ENCODE measurements around the gene ATF6.
A peak's percentile ranks its signal among the peaks of the same experiment; 100 is the strongest.
"Not testable (repeated sequence)": the region's sequence is repeated elsewhere in the genome, so short reads cannot be mapped to it uniquely, and the experiment has no call there.

Gene ATF6

DNA sequence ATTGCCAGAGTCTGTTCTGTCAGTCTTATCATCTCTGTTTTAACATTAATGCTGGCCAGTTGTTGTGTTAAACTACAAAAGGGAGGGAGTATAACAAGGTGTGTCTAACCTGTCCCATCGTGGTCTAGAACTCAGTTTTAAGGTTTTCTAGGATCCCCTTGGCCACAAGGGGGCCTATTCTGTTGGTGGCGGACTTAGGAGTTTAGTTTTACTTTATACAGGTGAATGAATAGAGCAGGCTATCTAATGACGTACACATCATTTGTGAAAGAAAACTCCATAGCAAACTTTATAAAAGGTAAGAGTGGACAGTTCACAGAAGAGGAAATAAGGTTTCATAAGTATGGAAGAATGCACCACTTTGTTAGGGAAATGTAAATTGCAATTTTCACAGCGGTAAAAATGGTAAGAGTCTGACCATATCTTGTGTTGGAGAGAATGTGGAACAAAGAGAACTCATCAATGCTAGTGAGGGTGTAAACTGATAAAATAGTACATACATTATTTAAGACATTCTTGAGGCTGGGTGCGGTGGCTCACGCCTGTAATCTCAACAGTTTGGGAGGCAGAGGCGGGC, 2.5 kb upstream of the ATF6 start:
- peaks cover 33% of the 10 kb centered on the region for H3K4me1 Mint-ChIP-seq
- H3K36me3 Mint-ChIP-seq = peaks cover 4% of the 10 kb centered on the region
- H3K27me3 Mint-ChIP-seq = no peaks in the 10 kb centered on the region
- peak overlapping the region; percentile 76 for H3K27ac Mint-ChIP-seq
- H3K4me3 Mint-ChIP-seq = peak overlapping the region; percentile 73
- H3K9me3 Mint-ChIP-seq = no peaks in the 10 kb centered on the region

DNA sequence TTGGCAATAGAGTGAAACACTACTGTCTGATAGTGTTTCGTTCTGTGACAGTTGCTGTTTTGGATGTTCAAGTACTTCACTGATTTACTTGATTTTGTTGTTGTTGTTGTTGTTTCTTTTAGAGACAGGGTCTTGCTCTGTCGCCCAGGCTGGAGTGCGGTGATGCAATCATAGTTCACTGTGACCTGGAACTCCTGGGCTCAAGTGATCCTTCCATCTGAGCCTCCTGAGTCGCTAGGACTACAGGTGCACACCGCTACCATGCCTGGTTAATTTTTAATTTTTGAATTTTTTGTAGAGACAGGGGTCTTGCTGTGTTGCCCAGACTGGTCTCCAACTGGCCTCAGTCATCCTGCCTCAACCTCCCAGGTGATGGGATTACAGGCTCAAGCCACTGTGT, 2.3 kb downstream of the ATF6 start:
- no peaks in the 10 kb centered on the region for H3K9me3 Mint-ChIP-seq
- H3K27ac Mint-ChIP-seq = no peak overlapping the region
- H3K4me3 Mint-ChIP-seq = peak overlapping the region; percentile 98
- H3K27me3 Mint-ChIP-seq = no peaks in the 10 kb centered on the region
- peaks cover 51% of the 10 kb centered on the region for H3K4me1 Mint-ChIP-seq
- H3K36me3 Mint-ChIP-seq = peaks cover 2% of the 10 kb centered on the region

DNA sequence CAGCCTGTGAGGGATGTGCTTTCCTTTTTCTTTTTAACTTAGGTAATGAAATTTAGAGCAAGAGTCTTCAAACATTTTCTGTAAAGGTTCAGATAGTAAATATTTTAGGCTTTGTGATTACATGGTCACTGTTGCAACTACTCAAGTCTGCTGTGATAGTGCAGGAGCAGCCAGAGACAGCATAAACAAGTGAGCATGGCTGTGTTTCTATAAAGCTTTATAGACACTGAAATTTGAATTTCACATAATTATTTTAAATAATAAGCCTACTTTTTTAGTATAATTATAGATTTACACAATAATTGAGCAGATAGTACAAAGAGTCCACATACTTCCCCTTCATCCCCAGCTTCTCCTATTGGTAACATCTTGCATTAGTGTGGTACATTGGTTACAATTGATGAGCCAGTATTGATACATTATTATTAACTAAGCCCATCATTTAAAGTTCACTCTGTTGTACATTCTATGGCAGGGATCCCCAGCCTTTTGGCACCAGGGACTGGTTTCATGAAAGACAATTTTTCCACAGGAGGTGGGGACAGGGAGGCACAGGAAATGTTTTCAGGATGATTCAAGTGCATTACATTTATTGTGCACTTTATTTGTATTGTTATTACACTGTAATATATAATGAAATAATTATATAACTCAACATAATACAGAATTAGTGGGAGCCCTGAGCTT, 3.0 kb downstream of the ATF6 start:
- H3K4me1 Mint-ChIP-seq = peaks cover 44% of the 10 kb centered on the region
- peak overlapping the region; percentile 63 for H3K4me3 Mint-ChIP-seq
- H3K27ac Mint-ChIP-seq = no peak overlapping the region
- no peaks in the 10 kb centered on the region for H3K9me3 Mint-ChIP-seq
- peaks cover 2% of the 10 kb centered on the region for H3K36me3 Mint-ChIP-seq
- no peaks in the 10 kb centered on the region for H3K27me3 Mint-ChIP-seq

DNA sequence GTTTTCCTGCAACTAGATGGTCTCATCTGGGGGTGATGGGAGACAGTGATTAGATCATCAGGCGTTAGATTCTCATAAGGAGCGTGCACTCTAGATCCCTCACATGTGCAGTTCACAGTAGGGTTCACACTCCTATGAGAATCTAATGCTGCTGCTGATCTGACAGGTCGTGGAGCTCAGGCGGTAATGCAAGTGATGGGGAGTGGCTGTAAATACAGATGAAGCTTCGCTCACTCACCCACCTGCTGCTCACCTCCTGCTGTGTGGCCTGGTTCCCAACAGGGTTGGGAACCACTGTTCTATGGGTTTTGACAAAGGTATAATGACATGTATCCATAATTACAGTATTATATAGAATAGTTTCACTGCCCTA, 3.5 kb downstream of the ATF6 start:
- Mint-ChIP-seq H3K4me1 (peaks cover 44% of the 10 kb centered on the region), H3K4me3 (peak overlapping the region; percentile 31)
- H3K27ac Mint-ChIP-seq, H3K36me3 Mint-ChIP-seq, H3K27me3 Mint-ChIP-seq, H3K9me3 Mint-ChIP-seq: not testable (repeated sequence)

DNA sequence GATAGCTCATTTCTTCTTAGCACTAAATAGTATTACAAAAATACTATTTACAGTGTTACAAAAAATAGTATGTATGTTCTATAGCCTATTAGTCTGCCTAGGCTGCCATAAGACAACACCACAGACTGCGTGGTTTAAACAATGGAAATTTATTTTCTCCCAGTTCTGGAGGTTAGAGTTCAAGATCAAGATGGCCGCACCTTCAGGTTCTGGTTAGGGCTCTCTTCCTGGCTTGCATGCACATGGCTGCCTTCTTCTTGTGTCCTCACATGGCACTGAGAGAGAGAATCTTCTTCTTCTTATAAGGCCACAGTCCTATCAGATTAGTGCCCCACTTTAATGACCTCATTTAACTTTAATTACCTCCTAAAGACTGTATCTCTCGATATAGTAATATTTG, 4.1 kb downstream of the ATF6 start:
- Mint-ChIP-seq H3K9me3 (no peaks in the 10 kb centered on the region), H3K27ac (no peak overlapping the region)

DNA sequence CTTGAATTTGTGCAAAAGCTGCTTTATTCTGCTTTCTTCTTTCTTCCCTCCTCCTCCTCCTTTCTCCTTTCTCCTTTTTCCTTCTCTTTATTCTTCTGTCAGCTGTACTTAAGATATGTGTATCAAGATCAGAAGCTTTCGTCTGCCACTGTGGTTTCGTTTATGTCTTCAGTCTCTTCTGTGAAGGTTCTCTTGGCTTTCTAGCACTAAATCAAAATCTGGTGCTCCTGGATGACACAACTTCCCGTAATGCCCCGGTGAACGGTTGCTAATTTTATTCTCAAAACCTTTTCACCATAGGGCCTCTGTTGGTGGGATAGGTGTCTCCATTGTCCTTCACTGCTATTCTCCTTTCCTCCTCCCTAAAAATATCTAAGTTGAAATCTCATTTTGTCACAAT, 5.0 kb downstream of the ATF6 start:
- Mint-ChIP-seq H3K36me3 (peaks cover 2% of the 10 kb centered on the region), H3K4me1 (peaks cover 43% of the 10 kb centered on the region), H3K27me3 (no peaks in the 10 kb centered on the region), H3K4me3 (no peak overlapping the region), H3K9me3 (no peaks in the 10 kb centered on the region), H3K27ac (no peak overlapping the region)

More for the DNA sequence above, 4.1 kb downstream of the ATF6 start:
- Mint-ChIP-seq H3K4me1 (peaks cover 44% of the 10 kb centered on the region), H3K36me3 (peaks cover 2% of the 10 kb centered on the region), H3K27me3 (no peaks in the 10 kb centered on the region), H3K4me3 (peak overlapping the region; percentile 31)

DNA sequence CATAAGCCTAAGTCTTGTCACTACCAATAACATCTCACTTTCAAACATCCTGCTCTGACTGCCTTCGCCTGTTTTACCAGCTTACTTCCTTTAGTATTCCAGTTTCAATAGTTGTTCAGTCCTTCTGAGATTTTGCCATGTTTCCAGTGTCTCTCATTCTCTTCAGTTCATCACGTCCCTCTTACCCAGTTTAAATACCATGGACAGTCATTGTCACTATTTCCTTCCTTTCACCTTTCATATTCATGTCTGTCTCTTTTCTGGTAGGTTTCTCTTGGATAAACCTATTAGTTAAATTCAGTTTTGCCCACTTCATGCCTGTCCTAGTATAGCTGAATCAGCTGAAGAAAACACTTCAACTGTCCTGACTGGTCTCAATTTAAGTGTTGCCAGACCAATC, 5.9 kb downstream of the ATF6 start:
- Mint-ChIP-seq H3K36me3 (peaks cover 2% of the 10 kb centered on the region), H3K4me1 (peaks cover 35% of the 10 kb centered on the region), H3K27ac (no peak overlapping the region), H3K4me3 (no peak overlapping the region), H3K27me3 (no peaks in the 10 kb centered on the region), H3K9me3 (no peaks in the 10 kb centered on the region)

DNA sequence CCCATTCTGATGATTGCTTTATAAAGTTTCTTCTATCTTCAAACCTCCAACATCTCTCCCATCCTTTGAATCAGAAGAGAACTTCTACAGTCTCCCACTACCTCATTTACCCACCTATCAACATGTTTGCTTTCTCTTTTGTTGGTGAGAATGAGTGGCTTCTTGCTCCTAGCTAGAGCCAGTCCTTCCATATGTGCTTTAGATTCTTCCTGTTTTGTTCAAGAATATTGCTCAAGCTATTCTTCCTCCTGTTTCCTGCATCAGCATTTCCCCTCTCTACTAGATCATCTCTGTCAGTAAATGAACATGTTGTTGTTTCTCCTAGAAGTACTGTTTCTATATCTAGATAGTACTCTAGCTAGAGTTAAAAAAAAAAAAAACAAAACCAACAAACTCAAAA, 6.3 kb downstream of the ATF6 start:
- H3K36me3 Mint-ChIP-seq = peaks cover 2% of the 10 kb centered on the region
- H3K4me3 Mint-ChIP-seq = no peak overlapping the region
- H3K9me3 Mint-ChIP-seq = no peaks in the 10 kb centered on the region
- peaks cover 30% of the 10 kb centered on the region for H3K4me1 Mint-ChIP-seq
- no peaks in the 10 kb centered on the region for H3K27me3 Mint-ChIP-seq
- no peak overlapping the region for H3K27ac Mint-ChIP-seq

DNA sequence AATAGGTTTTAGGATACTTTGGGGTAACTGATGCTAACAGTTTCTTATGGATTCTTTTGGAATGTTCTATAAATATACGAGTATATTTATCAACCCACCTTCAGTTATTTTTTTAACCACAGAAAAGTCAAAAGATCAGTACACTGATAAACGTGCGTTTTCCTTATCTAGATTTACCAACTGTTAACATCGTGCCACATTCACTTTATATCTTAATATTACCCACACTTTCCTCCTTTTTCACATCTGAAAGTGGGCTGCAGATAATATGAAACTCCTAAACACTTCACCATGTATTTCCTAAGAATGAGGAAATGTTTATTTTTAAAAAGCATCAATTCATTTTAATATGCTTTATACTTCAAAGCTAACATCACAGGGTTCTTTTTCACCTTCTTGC, 7.7 kb downstream of the ATF6 start:
- no peaks in the 10 kb centered on the region for H3K27me3 Mint-ChIP-seq
- peaks cover 3% of the 10 kb centered on the region for H3K36me3 Mint-ChIP-seq
- peak overlapping the region; percentile 5 for H3K4me3 Mint-ChIP-seq
- H3K9me3 Mint-ChIP-seq = no peaks in the 10 kb centered on the region
- H3K27ac Mint-ChIP-seq = peak overlapping the region; percentile 11
- H3K4me1 Mint-ChIP-seq = peaks cover 22% of the 10 kb centered on the region

DNA sequence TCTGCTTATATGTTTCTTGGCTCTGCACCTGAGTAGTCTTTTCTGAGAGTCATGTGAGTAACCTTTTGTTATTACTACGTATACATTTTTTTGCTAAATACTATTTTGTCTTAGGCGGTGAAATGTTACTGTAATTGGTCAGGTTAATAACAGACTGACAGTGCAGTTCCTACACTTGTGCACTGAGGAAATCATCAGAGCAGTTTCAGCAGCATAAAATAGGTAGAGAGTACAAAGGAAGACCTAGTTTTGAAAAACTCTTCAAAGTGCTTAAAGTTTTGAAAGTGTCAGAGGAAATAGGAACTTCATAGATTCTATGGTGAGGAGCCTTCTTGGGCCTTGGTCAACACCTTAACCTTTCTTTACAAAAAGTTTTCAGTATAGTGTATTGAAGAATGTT, 11.1 kb downstream of the ATF6 start:
- H3K9me3 Mint-ChIP-seq = no peaks in the 10 kb centered on the region
- H3K36me3 Mint-ChIP-seq = peaks cover 4% of the 10 kb centered on the region
- H3K27ac Mint-ChIP-seq = no peak overlapping the region
- H3K4me1 Mint-ChIP-seq = peaks cover 12% of the 10 kb centered on the region
- no peaks in the 10 kb centered on the region for H3K27me3 Mint-ChIP-seq
- H3K4me3 Mint-ChIP-seq = no peak overlapping the region

DNA sequence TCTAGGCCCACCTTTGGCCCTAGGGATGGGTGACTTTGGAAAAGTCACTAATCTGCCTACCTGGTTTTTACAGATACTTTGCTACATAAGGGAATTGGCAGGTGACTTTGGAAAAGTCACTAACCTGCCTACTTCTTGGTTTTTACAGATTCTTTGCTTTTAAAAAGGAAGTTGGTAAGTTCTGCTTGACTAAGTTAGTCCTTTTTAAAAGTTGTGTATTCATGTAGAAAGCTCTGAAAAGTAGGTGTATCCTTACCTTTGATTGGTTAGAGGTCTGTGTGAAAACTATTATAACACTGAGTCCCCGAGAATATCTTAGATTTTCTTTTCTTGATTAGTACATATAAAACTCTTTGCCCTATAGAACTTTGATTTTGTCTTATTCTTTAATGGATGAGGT, 12.4 kb downstream of the ATF6 start:
- Mint-ChIP-seq H3K27me3 (no peaks in the 10 kb centered on the region), H3K4me1 (peaks cover 12% of the 10 kb centered on the region), H3K27ac (no peak overlapping the region), H3K4me3 (no peak overlapping the region), H3K36me3 (peaks cover 7% of the 10 kb centered on the region), H3K9me3 (no peaks in the 10 kb centered on the region)

DNA sequence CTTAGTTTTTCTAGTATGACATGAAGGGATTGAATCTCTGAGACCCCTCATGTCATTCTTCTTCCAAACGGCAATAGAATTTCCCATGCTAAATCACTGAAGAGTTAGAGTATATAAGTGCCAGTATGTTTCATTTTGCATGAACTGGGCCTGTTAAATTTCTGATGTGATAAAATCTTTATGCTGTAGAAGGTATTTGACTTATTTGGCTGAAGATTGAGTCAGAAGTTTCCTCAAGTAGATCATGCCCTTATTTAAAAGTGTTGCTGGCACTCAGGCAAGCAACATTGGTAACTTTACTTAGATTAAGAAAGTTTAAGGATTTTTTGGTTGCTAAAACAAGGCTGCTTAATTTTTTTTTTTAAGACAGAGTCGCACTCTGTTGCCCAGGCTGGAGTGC, 13.3 kb downstream of the ATF6 start:
- Mint-ChIP-seq H3K4me3 (no peak overlapping the region), H3K27ac (no peak overlapping the region), H3K27me3 (no peaks in the 10 kb centered on the region), H3K36me3 (peaks cover 12% of the 10 kb centered on the region), H3K4me1 (peaks cover 12% of the 10 kb centered on the region), H3K9me3 (no peaks in the 10 kb centered on the region)

DNA sequence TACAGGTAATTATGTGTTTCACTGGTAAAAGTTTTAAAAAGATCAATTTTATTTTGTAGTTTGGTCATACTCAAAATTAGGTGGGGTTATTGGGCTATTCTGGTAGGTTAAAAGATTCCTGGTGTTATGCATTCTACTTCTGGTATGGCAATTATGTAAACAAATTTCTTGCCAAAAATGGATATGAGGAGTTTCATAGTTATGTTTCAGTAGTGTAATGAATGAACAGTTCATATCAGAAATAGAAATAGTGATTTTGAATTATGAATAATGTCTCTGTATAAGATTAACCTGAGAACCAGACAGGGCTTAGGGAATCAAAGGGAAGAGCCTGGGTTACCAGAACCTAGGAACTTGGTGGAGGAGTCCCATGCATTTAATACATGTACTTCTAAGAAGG, 15.9 kb downstream of the ATF6 start:
- H3K4me1 Mint-ChIP-seq = peaks cover 12% of the 10 kb centered on the region
- H3K27me3 Mint-ChIP-seq = no peaks in the 10 kb centered on the region
- no peak overlapping the region for H3K4me3 Mint-ChIP-seq
- no peak overlapping the region for H3K27ac Mint-ChIP-seq
- no peaks in the 10 kb centered on the region for H3K9me3 Mint-ChIP-seq
- peaks cover 14% of the 10 kb centered on the region for H3K36me3 Mint-ChIP-seq

DNA sequence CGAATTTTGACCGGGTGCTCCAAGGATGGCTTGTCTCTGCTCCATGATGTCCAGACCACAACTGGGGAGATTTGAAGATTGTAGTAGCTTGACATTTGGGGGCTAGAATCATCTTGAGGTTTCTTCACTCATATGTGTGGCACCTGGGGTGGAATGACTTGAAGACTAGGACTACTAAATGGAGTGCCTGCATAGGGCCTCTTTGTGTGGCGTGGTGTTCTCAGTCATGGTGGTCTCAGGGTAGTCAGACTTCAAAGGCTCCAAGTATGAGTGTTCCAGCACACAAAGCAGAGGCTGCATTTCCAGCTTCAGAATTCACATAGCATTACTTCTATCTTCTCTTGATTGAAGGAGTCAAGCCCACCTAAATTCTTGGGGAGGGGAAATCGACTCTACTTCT, 16.8 kb downstream of the ATF6 start:
- H3K27ac Mint-ChIP-seq = no peak overlapping the region
- H3K9me3 Mint-ChIP-seq = no peaks in the 10 kb centered on the region
- H3K36me3 Mint-ChIP-seq = peaks cover 14% of the 10 kb centered on the region
- peaks cover 15% of the 10 kb centered on the region for H3K4me1 Mint-ChIP-seq
- no peaks in the 10 kb centered on the region for H3K27me3 Mint-ChIP-seq
- H3K4me3 Mint-ChIP-seq = no peak overlapping the region

DNA sequence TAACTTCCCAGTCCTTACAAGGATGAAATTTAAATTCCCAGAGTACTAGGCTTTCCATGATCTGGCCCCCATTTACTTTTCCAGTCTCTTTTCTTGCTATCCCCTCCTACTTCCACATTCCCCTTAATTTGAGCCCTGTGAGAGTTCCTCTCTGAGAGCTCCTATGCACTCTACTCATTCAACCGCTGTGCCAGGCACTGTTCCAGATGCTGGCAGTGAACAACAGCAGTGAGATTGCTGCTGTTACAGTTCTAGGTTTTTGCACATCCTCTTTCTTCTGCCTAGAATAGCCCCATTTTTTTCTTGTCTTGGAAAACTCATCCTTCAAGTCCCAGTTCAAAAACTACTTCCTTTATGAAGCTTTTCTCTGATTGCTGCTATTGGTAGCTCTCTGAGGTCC, 18.8 kb downstream of the ATF6 start:
- no peaks in the 10 kb centered on the region for H3K9me3 Mint-ChIP-seq
- peaks cover 15% of the 10 kb centered on the region for H3K4me1 Mint-ChIP-seq
- H3K36me3 Mint-ChIP-seq = peaks cover 12% of the 10 kb centered on the region
- no peak overlapping the region for H3K27ac Mint-ChIP-seq
- H3K27me3 Mint-ChIP-seq = no peaks in the 10 kb centered on the region
- no peak overlapping the region for H3K4me3 Mint-ChIP-seq

DNA sequence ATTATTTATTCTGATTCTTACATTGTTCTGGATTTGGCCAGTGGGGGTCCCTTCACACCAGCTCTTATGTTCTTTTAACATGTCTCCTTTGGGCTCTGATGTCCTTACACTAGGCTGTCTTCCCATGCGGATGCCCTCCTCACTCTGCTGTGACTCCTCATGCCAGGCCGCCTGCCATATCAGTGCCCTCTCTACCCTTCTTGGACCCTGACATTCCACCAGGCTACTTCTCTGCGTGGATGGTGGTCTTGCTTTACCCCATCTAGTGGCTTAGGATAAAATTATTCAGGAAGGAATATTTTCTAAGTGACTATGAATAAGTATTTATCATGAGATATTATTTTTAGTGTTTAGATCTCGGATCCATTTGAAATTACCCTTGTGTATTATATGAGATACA, 21.2 kb downstream of the ATF6 start:
- Mint-ChIP-seq H3K4me1 (peaks cover 9% of the 10 kb centered on the region), H3K4me3 (no peak overlapping the region), H3K27ac (no peak overlapping the region), H3K27me3 (no peaks in the 10 kb centered on the region), H3K9me3 (no peaks in the 10 kb centered on the region), H3K36me3 (peaks cover 13% of the 10 kb centered on the region)
